ENCODE results near the gene MPRIP.
"Not testable (repeated sequence)": the region's sequence is repeated elsewhere in the genome, so short reads cannot be mapped to it uniquely, and the experiment has no call there.

The MPRIP gene

DNA sequence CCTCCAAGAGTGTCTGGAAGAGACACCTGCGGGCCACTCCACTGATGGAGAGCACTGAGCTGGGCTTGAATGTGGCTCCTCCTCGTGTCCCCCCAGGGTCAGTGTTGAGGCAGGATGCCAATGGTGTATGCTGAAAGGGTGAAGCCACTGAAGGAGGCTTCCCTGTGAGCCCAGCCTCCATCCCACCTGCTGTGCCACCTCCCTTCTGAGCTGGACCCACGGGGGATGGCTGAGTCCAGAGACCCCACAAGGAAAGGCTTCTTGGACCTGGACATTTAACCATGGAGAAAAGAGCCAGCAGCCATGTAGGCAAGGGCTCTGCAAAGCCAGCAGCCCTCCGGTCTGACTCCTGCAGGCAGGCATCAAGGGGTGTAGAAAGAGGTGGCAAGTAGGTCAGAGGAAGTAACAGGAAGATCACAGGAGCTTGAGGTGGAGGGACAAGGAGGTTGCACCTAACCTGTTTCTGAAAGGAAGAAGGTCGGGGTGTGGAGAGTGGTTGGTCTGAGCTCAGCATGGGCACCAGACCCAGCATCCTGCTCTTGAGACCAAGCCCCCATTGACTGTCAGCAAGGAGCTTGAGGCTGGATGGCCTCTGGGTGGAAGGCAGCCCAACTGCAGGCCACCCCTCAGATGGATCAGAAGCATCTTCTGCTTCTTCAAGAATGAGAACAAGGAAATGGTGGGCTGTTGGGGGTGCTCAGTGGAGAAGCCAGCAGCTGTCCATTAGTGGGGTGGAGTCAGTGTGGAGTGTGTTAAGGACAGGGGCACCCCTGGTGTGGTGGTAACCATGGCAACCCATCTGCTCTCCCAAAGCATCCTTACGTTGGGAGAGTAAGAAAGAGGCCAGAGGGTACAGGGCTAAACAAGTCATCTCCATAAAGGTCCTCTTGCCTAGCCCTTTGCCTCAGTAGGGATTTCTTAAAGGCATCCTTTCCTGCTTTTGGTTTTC is 83.2 kb downstream of the MPRIP start:
- no peak overlapping the region for H3K4me3 ChIP-seq (ENCODE audit: low read depth, low read length)

DNA sequence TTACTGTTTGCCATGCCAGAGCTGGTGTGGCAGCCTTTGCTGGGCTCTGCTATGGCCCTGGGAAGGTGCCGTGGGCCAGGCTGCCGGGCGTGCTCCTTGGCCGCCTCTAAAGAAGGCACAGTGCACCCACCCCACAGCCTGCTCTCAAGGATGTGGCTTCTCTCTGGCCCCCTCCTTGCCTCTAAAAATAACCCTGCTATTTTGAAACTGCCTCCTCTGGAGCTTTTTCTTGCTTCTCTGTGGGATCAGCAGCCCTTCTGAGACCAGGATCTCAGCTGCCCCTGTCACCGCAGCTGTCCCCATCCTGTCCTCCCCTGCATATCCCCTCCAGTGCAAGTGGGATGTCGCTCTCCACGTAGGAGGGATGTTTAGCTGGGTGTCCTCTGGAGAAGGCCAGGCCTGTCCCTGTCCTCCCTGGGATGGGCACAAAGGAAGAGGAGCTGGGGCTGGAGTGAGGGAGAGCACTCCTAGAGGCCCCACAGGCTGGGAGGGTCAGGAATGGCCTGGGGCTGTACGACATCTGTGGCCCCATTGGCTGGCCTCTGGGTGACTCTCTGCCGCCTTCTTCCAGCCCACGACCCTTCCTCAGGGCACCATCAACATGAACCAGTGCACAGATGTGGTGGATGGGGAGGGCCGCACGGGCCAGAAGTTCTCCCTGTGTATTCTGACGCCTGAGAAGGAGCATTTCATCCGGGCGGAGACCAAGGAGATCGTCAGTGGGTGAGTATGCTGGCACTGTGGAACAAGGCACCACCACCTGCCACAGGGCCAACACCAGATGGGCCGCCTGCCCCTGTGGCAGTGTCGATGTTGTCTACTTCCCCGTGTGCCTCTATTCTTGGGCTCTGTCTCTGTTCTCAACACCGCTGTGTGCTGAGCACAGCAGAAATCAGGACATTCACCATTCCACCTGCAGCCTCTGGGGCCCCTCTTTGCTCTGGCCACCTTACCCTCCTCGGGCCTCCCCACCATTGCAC is 84.2 kb downstream of the MPRIP start:
- H3K4me3 ChIP-seq (ENCODE audit: low read depth, low read length), result no peak overlapping the region

DNA sequence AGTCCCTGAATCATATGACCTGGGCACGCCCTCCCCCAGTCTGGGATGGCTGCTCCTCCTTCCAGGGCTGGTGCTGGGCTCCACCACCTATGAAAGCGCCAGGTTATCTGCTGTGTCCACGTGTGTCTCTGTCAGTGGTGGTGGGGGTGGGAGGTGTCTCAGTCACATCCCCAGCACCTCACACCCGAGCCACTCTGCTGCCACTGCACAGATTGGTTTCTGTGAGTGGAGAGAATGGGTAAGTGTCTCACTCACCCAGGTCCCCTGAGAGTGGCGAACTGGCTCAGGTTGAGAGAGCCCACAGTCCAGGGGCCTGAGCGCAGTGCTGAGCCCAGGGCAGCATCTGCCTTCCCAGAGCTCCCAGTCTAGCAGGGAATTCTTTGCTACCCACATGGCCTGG is 84.9 kb downstream of the MPRIP start:
- H3K4me3 ChIP-seq (ENCODE audit: low read depth, low read length), result no peak overlapping the region

DNA sequence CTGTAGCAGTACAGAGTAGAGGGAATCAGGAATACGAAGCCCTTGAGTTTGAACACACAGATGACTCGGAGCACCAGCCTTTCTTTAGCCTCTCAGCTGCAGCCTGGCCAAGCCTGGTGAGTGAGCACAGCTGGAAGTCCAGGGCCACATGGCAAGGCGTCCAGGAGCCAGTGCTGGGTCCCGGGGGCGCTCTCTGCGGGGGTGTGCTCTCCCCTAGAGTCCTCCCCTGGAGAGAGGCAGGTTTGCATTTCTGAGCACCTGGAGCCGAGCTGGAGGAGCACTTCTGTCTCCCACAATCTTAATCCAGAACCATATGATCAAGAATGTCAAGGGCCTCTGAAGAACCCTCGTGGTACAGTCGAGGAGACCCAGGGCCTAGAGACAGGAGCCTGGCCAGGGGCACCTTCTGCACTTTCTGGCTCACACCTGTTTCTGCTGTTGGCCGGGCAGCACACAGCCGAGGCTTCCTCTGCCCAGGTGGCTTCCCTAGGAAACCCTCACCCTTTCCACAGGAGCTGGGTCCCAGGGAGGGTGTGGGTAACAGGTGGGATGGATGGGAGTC is 85.6 kb downstream of the MPRIP start:
- no peak overlapping the region for H3K4me3 ChIP-seq (ENCODE audit: low read depth, low read length)

DNA sequence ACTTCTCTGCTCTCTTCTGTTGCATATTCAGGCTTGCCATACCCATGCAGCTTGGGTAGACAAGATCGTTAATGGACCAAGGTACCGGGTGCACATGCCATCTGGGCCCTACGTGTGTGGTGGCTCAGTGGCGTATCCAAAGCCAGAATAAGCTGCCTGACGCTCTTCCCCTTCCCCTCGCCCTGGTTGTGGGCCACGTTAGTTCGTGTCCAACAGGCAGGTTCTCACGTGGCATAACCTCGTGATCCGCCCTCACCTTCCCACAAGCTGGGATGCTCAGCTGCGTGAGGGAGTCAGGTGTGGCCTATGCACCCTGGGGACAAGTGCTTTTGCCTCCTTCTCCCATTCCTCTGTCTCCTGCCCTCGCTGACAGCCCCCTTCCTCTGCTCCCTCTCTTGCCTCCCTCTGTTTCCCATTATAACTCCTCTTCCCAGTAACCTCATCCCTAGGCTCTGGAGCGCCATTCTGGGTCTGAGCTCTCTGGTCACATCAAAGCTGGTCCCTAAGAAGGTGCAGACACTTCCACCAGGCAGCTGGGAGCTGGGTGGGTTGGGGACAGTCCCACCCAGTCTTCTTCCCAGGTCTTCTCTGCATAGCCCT is 86.3 kb downstream of the MPRIP start:
- H3K4me3 ChIP-seq (ENCODE audit: low read depth, low read length), result no peak overlapping the region

DNA sequence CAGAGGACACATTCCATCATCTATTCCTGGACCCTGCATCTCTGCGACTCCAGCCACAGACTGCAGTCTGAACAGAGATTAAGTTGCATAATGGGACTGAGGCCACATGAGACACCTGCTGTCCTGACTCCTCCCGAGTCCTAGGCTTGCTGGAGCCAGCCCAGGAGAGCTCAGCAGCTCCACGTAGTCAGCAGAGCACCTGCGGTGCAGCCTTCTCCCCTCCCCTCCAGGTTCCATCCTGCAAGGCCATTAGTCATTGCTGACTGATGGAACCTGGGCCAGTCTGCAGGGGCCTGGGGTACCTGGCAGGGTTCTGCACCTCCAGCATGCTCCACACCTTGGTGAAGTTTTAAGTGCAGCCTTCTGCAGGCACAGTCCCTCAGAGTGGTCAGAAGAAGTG is 87.2 kb downstream of the MPRIP start:
- no peak overlapping the region for H3K4me3 ChIP-seq (ENCODE audit: low read depth, low read length)

DNA sequence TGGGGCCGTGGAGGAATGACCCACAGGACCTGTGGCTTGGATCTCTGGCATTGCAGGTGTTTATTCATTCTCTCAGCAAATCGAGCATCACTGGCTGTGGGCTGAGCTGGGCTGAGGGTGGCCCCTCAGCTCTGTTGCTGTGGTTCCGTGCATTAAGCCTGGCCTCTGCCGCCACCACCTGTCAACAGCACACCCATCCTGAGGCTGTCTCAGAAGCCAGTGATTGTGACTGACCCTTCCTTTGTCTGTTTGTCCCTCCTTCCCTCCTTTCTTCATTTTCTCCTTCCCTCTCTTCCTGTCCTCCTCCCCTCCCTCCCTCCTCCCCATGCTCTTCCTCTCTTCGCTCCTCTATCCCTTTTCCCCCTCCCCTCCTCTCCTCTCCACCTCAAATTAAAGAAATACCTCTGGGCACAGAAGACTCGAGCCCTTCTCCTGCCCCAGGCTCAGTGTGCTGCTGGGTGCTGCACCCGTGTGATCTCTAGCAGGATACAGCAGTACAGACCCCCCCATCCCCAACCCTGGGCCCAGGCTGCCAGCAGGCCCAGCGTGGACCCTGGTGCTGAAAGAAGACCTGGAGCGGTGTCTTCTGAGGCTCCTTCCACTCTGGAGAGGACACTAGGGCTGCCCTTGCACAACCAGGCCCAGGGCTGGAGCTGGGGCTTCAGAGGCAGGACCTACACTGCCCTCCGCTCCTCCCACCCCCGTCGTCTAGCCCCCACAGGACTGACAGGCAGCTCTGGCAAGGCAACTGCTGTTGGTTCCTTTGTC is 88.0 kb downstream of the MPRIP start:
- no peak overlapping the region for H3K4me3 ChIP-seq (ENCODE audit: low read depth, low read length)

DNA sequence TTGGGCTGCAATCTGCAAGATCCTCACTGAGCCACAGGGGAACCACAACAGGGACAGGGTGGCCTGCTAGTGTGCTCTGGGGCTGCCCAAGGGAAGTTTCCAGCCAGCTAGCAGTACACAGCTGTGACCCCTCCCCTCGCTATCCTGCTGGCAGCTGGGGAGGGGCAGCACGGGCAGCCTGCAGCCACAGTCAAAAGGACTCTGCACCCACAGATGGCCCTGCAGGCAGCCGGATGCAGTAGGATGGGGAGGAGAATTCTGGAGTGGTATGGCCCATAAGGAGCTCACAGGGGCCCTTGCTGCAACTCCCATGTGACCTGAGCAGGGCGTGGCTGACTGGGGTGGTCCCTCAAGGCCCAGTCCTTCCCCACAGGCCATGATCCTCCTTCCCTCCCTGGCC is 89.6 kb downstream of the MPRIP start:
- no peak overlapping the region for H3K4me3 ChIP-seq (ENCODE audit: low read depth, low read length)

DNA sequence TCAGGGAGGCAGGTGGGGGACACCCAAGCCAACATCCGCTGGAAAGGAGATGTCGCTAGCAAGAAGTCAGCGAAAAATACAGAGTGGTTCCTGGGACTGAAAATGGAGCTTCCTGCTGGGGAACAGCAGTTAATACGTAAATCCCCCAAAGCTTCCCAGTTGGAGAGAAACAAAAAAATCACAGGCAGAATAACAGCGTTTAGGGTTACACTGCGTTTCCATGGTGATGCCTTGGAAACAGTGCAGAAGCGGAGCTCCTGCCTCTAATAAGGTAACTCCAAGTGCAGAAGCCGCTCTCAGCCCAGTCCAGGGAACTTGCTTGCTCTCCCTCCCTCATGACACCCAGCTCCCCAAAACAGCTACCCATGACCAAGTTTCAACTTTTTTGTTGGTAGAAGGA is 90.5 kb downstream of the MPRIP start:
- H3K4me3 ChIP-seq (ENCODE audit: low read depth, low read length), result no peak overlapping the region

DNA sequence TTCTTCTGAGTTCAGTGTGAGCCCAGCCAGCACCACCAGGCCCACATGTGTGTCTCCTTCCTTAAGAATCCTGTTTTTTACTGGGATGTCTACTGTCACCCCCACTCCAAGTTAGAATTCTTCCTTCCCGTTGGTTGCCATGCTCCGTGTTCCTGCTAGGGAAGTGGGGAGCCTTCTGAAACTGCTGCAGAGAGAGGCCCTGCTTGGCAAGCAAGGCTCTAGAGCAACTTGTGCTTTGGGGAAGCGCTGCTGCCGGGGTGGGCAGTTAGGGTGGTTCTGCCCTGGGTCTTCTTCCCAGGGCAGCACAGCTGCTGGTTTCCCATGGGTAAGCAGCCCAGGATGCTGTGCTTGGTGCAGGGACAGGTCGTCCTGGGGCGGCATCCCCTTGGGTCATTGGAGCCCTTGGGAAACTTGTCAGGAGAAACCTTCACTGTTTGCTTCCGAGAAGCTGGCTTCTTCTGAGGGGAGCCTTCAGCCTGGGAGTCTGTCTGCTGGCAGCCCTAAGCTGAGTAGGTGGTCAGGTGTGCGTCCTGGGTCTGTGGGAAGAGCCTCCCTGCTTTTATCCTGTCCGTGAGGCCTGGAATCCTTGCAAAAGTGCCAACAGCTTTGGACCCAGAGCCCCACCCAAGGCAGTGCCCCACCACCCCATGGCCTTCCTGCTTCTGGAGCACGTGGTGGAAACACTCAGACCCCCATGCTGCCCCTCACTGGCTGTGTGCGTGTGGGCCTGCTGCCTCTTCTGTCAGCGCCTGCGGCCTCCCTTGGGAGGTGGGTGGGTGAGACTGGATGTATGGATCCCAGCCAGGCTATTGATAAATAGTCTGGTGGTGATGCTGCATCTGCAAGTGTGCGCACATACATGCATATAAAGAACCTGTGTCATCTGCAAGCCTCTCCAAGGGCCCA is 92.0 kb downstream of the MPRIP start:
- H3K4me3 ChIP-seq (ENCODE audit: low read depth, low read length), result no peak overlapping the region

DNA sequence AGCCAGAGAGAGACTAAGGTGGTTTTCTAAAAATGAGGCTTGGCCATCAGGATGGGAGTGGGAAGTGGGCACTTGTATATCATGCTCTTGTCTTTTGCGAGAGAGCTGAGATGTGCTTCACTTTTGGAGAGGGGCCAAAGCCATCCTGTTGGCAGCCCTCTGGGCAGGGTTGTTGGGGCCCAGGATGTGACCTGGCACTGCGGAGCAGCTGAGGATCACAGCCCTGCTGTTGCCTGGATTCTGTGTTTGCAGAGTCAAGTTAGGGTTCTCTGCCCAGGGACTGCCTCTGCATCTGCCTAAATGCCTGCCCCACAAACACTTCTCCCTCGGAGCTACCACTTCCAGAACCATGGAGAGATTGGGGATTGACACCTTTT is 92.7 kb downstream of the MPRIP start:
- no peak overlapping the region for H3K4me3 ChIP-seq (ENCODE audit: low read depth, low read length)

DNA sequence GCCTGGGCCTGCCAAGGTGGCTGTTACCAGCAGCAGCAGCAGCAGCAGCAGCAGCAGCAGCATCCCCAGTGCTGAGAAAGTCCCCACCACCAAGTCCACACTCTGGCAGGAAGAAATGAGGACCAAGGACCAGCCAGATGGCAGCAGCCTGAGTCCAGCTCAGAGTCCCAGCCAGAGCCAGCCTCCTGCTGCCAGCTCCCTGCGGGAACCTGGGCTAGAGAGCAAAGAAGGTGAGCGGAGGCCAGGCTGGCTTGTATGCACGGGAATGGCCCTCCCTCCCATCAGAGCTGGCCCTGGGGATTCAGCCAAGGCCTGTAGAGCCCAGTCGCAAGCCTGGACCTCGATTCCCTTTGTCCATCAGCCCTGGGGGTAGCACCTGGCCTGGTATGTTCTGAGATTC is 94.0 kb downstream of the MPRIP start:
- H3K4me3 ChIP-seq (ENCODE audit: low read depth, low read length), result not testable (repeated sequence)

DNA sequence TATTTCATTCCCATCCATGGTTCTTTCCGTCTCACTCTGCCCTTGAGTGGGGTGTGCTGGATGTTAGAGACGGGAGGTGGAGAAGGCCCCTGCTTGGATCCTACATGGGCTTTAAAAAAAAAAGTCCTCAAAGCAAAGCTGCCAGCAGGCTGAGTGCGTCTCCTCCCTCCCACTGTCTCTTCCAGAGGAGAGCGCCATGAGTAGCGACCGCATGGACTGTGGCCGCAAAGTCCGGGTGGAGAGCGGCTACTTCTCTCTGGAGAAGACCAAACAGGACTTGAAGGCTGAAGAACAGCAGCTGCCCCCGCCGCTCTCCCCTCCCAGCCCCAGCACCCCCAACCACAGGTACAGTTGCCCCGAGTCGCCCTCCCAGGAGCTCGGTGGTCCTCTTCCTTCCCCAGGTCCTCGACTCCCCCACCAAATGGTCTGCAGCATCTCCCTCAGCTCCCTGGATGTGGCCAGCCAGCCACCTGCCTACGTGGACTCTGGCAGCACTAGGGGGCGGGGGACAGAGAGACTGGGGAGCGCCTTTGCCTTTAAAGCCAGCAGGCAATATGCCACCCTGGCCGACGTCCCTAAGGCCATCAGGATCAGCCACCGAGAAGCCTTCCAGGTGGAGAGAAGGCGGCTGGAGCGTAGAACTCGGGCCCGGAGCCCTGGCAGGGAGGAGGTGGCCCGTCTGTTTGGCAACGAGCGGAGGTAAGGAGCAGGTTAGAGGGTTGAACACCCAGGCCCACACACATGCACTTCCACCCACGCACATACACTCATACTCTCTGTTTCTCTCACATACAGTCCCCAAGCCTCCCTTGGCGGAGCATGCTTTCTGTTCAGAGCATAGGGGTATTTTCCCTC is 95.7 kb downstream of the MPRIP start:
- no peak overlapping the region for H3K4me3 ChIP-seq (ENCODE audit: low read depth, low read length)

DNA sequence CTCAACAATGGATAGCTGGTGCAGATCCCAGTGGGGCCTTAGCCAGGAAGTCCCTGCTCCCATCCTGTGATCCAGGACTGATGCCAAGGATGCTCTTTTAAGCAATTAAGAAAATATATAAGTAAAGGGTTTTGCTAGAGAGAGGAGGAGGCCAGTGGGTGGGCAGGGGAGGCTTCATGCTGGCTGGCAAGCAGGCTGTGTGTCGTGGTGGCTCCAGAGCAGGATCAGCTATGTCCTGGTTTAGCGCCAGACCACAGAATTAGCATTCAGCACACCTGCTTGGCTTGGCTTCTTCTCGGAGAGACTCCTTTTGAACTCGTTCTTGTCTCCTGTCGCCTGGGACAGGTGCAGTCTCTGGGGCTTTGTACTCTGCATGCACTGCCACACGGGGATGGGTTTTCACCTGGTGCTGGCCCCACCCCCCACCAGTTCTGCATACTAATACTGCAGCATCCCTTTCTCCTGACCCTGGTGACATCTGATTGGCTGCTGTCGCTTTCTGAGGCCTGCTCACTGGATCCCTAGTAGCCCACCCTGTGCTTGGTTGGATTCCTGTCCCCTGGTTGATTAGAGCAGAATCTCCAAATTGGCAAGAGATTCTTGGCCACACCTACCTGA is 97.8 kb downstream of the MPRIP start:
- no peak overlapping the region for H3K4me3 ChIP-seq (ENCODE audit: low read depth, low read length)

DNA sequence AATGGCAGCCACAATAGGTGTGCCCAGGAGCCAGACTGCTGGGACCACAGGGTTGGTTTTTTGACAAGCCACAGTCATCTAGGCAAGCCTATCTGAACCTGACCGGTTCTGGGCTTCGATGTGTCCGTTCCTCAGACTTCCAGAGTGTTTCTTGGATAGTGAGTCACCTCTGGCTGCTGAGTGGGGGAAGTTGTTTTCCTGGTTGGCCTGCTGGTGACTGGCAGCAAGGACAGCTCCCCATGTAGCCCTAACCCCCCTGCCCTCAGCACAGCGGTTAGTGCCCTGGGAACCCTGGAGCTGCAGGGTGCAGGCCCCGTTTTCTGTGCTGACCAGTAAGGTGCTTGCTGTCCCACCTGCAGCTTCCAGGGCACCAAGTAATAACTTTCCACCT is 98.3 kb downstream of the MPRIP start:
- no peak overlapping the region for H3K4me3 ChIP-seq (ENCODE audit: low read depth, low read length)

DNA sequence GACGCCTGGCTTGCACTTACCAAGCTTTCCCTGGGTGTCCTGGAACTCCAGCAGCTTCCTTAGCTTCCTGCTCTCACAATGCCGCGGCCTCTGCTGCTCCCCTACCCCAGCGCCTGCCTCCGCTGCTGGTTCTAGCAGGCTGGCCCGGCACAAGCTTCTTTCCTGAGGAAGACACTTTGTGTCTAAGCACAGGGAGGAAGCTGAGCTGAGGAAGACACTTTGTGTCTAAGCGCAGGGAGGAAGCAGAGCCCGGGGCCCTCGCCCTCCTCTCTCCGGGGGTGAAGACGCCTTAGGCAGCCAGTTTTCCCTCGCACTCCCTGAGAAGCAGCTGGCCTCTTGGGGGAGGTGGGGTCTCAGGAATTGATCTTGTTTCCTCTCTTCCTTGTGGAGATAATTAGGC is 99.0 kb downstream of the MPRIP start:
- H3K4me3 ChIP-seq (ENCODE audit: low read depth, low read length), result no peak overlapping the region

DNA sequence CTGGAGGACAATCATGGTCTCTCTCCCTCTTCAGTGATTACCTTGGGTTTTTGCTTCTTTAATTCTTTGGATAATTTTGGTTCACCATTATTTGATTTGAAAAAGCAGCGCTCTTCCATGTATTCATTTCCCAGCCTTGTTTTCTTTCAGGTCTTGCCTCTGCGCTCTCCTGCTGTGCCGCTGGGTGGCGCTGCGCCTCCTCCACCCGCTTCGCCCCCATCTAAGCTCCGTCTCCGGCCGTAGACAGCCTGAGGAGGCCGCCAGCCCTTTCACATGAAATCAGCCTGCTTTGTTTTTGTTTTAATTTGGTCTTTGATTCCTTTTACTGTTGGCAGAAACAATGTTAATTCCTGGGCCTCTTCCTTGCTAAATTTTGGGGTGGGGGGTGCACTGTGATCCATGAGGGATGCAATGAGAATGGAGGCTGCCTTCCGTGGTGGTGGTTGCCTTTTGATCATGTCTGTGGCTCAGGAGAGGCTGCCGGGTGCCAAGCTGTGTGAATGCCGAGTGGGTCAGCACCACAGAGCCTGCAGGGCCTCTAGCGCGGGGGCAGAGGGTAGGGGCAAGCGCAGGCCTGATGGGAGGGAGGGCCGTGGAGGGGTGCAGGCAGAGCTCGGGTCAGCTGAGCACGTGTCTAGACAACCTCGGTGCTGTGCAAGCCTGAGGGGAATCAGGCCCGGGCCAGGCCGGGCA is 99.7 kb downstream of the MPRIP start:
- no peak overlapping the region for H3K4me3 ChIP-seq (ENCODE audit: low read depth, low read length)
